Adrenal gland (tissue), 12 donors: Measurements from ENCODE around the gene DNAH2. TPM values are rescaled to one million over a fixed set of nuclear protein-coding genes. Genes with fewer than 3 reads are reported as not detected.
A peak's percentile ranks its signal among the peaks of the same experiment; 100 is the strongest.

ENCODE experiments used
- DNase-seq, 7 donors: peaks; one replicate each; pipeline ENCODE4 v3.0.0-alpha.2; 2019 to 2020
- H3K27ac ChIP-seq, 5 donors: fragments of 200-600 bp; sonication (generic) in 4 of 5; 1 replicate in 3 of 5; 2 replicates in 2 of 5; pipeline versions ENCODE4 v1.5.1 to v1.8.0; 2016 to 2020; ENCODE audit warnings: mild to moderate bottlenecking in 1 of 5
- H3K27me3 ChIP-seq: fragments of 200-600 bp; 2 replicates; pipeline ENCODE4 v1.8.0; 2021
- H3K36me3 ChIP-seq, 2 donors: fragments of 200-600 bp; replicated peaks in 1 of 2; 1 replicate in 1 of 2; 2 replicates in 1 of 2; pipeline versions ENCODE4 v1.5.1 to v1.8.0; 2018 to 2022
- H3K4me1 ChIP-seq, 2 donors: fragments of 200-600 bp; replicated peaks in 1 of 2; 1 replicate in 1 of 2; 2 replicates in 1 of 2; pipeline versions ENCODE4 v1.5.1 to v1.8.0; 2018 to 2021
- H3K4me3 ChIP-seq, 4 donors: fragments of 200-600 bp; sonication (generic) in 3 of 4; one replicate each; pipeline ENCODE4 v1.5.1; 2016 to 2018
- H3K9me3 ChIP-seq, 3 donors: fragments of 200-600 bp; sonication (generic) in 1 of 3; replicated peaks in 1 of 3; 1 replicate in 2 of 3; 2 replicates in 1 of 3; pipeline versions ENCODE4 v1.5.1 to v1.8.0; 2016 to 2021
- POLR2A ChIP-seq, 2 donors: fragments of 450-650 bp; IDR thresholded peaks; one replicate each; pipeline ENCODE4 v1.6.1; 2017; ENCODE audit warnings: antibody characterized with exemption in 2 of 2, mild to moderate bottlenecking in 2 of 2, moderate library complexity in 1 of 2
- WGBS, 4 donors: extraction: QIAGEN DNeasy Blood & Tissue Kit in 2 of 4; methylation state at CpG; one replicate each; pipeline versions ENCODE4 v1.1.5 to v1.1.7; 2013 to 2017; 5-methylcytosine and 5-hydroxymethylcytosine counted together
- intact Hi-C, 2 donors: fragments of 100-400 bp; cut with DNase I; formaldehyde crosslinking; loops; one replicate each; pipeline versions ENCODE4 v1.14.1 to v1.15.0; 2022 to 2023
- polyA plus RNA-seq, 3 donors: library from polyadenylated mRNA; stranded (reverse); fragments of 200-250 nt in 2 of 3; fragments of 350-450 nt in 1 of 3; fragmentation: Illumina TruSeq in 1 of 3; extraction: RNeasy Lipid Tissue Mini Kit (QIAGEN cat#74804) in 1 of 3; gene quantifications; one replicate each; pipeline ENCODE4 v1.2.3, GENCODE V29; 2013 to 2014
- total RNA-seq, 9 donors: library from RNA; depleted of rRNA in 4 of 9; stranded (reverse); fragments of >200 nt in 4 of 9; fragments of 120-200 nt in 1 of 9; fragmentation: NEBNext Ultra II Directional in 1 of 9; extraction: Animal tissue kit (Norgen Biotek cat#: 25700) in 1 of 9; gene quantifications; one replicate each; pipeline versions ENCODE4 v1.1.0 to v1.2.4, GENCODE V29; 2013 to 2023
- TF ChIP-seq, protein P1 (sequence below), 6 experiments: fragments of 450-650 bp in 4 of 6; fragments of 200-600 bp in 2 of 6; sonication (generic) in 1 of 6; IDR thresholded peaks; 1 replicate in 5 of 6; 2 replicates in 1 of 6; pipeline versions ENCODE4 v1.5.1 to v1.8.0; 2016 to 2021; ENCODE audit warnings: antibody characterized with exemption in 6 of 6, mild to moderate bottlenecking in 2 of 6, moderate library complexity in 1 of 6
- donor health status: healthy with polysubstance abuse.
- donor health status: Bipolar disorder and iron deficiency.
- donor health status: DM: yes; HTN: yes; CAD: no.
- donor health status: DM: no; HTN: no; CAD: no.
- donor health status: DM: no; HTN: no; CAD: no.
- donor health status: DM: yes; HTN: yes; CAD: no.

DNAH2 gene
- total and polyA plus RNA-seq, 12 donors: 0.02 to 0.26 (median 0.07) TPM

DNA sequence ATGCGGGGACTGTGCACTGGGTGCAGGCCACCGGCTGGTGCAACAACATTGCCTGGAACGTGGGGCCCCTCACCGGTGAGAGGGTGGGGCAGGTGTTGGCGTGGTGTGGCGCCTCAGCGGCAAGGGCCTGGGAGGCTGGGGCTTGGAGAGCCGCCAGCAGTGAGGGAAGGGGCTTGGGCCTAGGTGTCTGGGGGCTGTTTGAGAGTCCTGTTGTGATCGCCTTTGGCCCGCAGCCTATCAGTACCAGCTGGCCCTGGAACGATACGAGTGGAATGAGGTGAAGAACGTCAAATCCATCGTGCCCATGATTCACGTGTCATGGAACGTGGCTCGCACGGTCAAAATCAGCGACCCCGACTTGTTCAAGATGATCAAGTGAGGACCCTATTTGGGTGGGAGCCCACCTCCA, 134.7 kb downstream of the DNAH2 start:
- Histone ChIP-seq H3K36me3 (peaks cover 0 to 61% of the 10 kb centered on the region in 2 donors), H3K4me3 (no peak overlapping the region), H3K4me1 (peaks cover 19 to 41% of the 10 kb centered on the region in 2 donors), H3K27ac (peak overlapping the region in 1 of 5 donors; percentile 25), H3K9me3 (no peaks in the 10 kb centered on the region), H3K27me3 (no peaks in the 10 kb centered on the region)
- DNase-seq: peak in 5 of 7 donors; percentile 29 to 72 (median 37)
- intact Hi-C loops: loop anchor here in 1 of 2 donors (2.0 to 5.0 kb wide), 2 partner anchors 29 to 135 kb away; no protein-coding TSS in a partner anchor
- 63 to 75% (median 65%) methylated on average over 11 to 20 of the region's 20 CpGs for WGBS, 4 donors
- TF ChIP-seq POLR2A (IDR thresholded peaks at IDR 0.05): no peak
- TF ChIP-seq, protein P1, sequence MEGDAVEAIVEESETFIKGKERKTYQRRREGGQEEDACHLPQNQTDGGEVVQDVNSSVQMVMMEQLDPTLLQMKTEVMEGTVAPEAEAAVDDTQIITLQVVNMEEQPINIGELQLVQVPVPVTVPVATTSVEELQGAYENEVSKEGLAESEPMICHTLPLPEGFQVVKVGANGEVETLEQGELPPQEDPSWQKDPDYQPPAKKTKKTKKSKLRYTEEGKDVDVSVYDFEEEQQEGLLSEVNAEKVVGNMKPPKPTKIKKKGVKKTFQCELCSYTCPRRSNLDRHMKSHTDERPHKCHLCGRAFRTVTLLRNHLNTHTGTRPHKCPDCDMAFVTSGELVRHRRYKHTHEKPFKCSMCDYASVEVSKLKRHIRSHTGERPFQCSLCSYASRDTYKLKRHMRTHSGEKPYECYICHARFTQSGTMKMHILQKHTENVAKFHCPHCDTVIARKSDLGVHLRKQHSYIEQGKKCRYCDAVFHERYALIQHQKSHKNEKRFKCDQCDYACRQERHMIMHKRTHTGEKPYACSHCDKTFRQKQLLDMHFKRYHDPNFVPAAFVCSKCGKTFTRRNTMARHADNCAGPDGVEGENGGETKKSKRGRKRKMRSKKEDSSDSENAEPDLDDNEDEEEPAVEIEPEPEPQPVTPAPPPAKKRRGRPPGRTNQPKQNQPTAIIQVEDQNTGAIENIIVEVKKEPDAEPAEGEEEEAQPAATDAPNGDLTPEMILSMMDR (IDR thresholded peaks at IDR 0.05): no peak

DNA sequence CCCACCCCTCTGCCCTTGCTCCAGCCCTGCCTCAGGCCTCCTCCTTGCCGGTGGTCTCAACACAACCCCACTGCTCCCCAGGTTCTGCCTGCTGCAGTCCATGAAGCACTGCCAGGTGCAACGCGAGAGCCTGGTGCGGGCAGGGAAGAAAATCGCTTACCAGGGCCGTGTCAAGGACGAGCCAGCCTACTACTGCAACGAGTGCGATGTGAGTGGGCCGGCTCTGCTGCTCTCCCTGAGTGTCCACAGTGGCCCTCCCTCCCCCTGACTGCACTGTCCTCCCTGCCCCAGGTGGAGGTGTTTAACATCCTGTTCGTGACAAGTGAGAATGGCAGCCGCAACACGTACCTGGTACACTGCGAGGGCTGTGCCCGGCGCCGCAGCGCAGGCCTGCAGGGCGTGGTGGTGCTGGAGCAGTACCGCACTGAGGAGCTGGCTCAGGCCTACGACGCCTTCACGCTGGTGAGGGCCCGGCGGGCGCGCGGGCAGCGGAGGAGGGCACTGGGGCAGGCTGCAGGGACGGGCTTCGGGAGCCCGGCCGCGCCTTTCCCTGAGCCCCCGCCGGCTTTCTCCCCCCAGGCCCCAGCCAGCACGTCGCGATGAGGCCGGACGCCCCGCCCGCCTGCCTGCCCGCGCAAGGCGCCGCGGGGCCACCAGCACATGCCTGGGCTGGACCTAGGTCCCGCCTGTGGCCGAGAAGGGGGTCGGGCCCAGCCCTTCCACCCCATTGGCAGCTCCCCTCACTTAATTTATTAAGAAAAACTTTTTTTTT, 135.6 kb downstream of the DNAH2 start:
- peak in 4 of 7 donors; percentile 32 to 65 (median 40) for DNase-seq

DNA sequence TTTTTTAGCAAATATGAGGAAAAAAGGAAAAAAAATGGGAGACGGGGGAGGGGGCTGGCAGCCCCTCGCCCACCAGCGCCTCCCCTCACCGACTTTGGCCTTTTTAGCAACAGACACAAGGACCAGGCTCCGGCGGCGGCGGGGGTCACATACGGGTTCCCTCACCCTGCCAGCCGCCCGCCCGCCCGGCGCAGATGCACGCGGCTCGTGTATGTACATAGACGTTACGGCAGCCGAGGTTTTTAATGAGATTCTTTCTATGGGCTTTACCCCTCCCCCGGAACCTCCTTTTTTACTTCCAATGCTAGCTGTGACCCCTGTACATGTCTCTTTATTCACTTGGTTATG, 136.1 kb downstream of the DNAH2 start:
- H3K27me3 ChIP-seq: no peaks in the 10 kb centered on the region
- no peak overlapping the region for H3K27ac ChIP-seq
- no peaks in the 10 kb centered on the region for H3K9me3 ChIP-seq
- no peak for TF ChIP-seq POLR2A (IDR thresholded peaks at IDR 0.05)
- TF ChIP-seq, protein P1 (IDR thresholded peaks at IDR 0.05): no peak
- intact Hi-C loops: loop anchor here in 1 of 2 donors (2.0 to 5.0 kb wide), 2 partner anchors 31 to 134 kb away; no protein-coding TSS in a partner anchor
- WGBS, 4 donors: 76 to 85% (median 82%) methylated on average over 21 of the region's 21 CpGs
- no peak overlapping the region for H3K4me3 ChIP-seq
- peaks cover 0 to 50% of the 10 kb centered on the region in 2 donors for H3K36me3 ChIP-seq
- peak in 5 of 7 donors; percentile 16 to 61 (median 37) for DNase-seq
- H3K4me1 ChIP-seq: peaks cover 23 to 47% of the 10 kb centered on the region in 2 donors

More for the DNA sequence above, 135.6 kb downstream of the DNAH2 start:
- Histone ChIP-seq H3K9me3 (no peaks in the 10 kb centered on the region), H3K27me3 (no peaks in the 10 kb centered on the region), H3K4me3 (no peak overlapping the region), H3K4me1 (peaks cover 19 to 41% of the 10 kb centered on the region in 2 donors), H3K36me3 (peaks cover 0 to 53% of the 10 kb centered on the region in 2 donors), H3K27ac (no peak overlapping the region)
- TF ChIP-seq POLR2A (IDR thresholded peaks at IDR 0.05): no peak
- TF ChIP-seq, protein P1 (IDR thresholded peaks at IDR 0.05): peak in 1 of 6 experiments; percentile 5
- intact Hi-C loops: loop anchor here in 1 of 2 donors (2.0 to 5.0 kb wide), 2 partner anchors 30 to 134 kb away; no protein-coding TSS in a partner anchor
- WGBS, 4 donors: 74 to 85% (median 78%) methylated on average over 17 to 51 of the region's 51 CpGs

DNA sequence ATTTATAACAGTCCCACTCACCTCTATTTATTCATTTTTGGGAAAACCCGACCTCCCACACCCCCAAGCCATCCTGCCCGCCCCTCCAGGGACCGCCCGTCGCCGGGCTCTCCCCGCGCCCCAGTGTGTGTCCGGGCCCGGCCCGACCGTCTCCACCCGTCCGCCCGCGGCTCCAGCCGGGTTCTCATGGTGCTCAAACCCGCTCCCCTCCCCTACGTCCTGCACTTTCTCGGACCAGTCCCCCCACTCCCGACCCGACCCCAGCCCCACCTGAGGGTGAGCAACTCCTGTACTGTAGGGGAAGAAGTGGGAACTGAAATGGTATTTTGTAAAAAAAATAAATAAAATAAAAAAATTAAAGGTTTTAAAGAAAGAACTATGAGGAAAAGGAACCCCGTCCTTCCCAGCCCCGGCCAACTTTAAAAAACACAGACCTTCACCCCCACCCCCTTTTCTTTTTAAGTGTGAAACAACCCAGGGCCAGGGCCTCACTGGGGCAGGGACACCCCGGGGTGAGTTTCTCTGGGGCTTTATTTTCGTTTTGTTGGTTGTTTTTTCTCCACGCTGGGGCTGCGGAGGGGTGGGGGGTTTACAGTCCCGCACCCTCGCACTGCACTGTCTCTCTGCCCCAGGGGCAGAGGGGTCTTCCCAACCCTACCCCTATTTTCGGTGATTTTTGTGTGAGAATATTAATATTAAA, 136.7 kb downstream of the DNAH2 start:
- H3K4me3 ChIP-seq: no peak overlapping the region
- H3K27me3 ChIP-seq: no peaks in the 10 kb centered on the region
- peak overlapping the region in 1 of 5 donors; percentile 88 for H3K27ac ChIP-seq
- H3K9me3 ChIP-seq: no peaks in the 10 kb centered on the region
- intact Hi-C loops: loop anchor here in 1 of 2 donors (5.0 kb wide), 1 partner anchor 133 kb away; no protein-coding TSS in a partner anchor
- TF ChIP-seq, protein P1 (IDR thresholded peaks at IDR 0.05): no peak
- no peak for TF ChIP-seq POLR2A (IDR thresholded peaks at IDR 0.05)
- peak in 5 of 7 donors; percentile 16 to 59 (median 39) for DNase-seq
- H3K36me3 ChIP-seq: peaks cover 0 to 44% of the 10 kb centered on the region in 2 donors
- H3K4me1 ChIP-seq: peaks cover 28 to 52% of the 10 kb centered on the region in 2 donors
- 73 to 76% (median 74%) methylated on average over 31 of the region's 31 CpGs for WGBS, 4 donors
